Upper lobe of right lung (tissue), 1 donor: ENCODE data around the gene HERC2. TPM values are rescaled to one million over a fixed set of nuclear protein-coding genes. Genes with fewer than 3 reads are reported as not detected.
"Not testable (repeated sequence)": the region's sequence is repeated elsewhere in the genome, so short reads cannot be mapped to it uniquely, and the experiment has no call there.

Experiments
- ATAC-seq: fragments of 200-7000 bp; cut with Tn5 transposase; one replicate; pipeline ENCODE4 v1.9.1; 2020; ENCODE audit warnings: mild to moderate bottlenecking, moderate library complexity
- DNase-seq: peaks from one replicate; pipeline ENCODE4 v3.0.0-alpha.2; 2020
- H3K27ac ChIP-seq: fragments of 200-600 bp; one replicate; pipeline ENCODE4 v1.8.0; 2022
- H3K27me3 ChIP-seq: fragments of 200-600 bp; one replicate; pipeline ENCODE4 v1.8.0; 2022; ENCODE audit warnings: mild to moderate bottlenecking
- H3K36me3 ChIP-seq: fragments of 200-600 bp; one replicate; pipeline ENCODE4 v1.8.0; 2022
- H3K4me1 ChIP-seq: fragments of 200-600 bp; one replicate; pipeline ENCODE4 v1.8.0; 2022
- H3K4me3 ChIP-seq: fragments of 200-600 bp; one replicate; pipeline ENCODE4 v1.8.0; 2022; ENCODE audit warnings: mild to moderate bottlenecking
- H3K9me3 ChIP-seq: fragments of 200-600 bp; one replicate; pipeline ENCODE4 v1.8.0; 2022
- intact Hi-C: fragments of 100-400 bp; cut with DNase I; formaldehyde crosslinking; loops from one replicate; pipeline ENCODE4 v1.11.0; 2022
- long read RNA-seq: library from polyadenylated mRNA; unstranded; transcript quantifications from one replicate; pipeline ENCODE4 v2.0.0, GENCODE V29; 2021
- total RNA-seq: library from RNA; stranded (reverse); fragmentation: NEBNext Ultra II Directional; extraction: Animal tissue kit (Norgen Biotek cat#: 25700); gene quantifications from one replicate; pipeline ENCODE4 v1.2.1, GENCODE V29; 2021
- donor health status: DM: no; HTN: yes; CAD: no; lungs with severe emphysema.

HERC2 gene
- 56.9 TPM for total RNA-seq
- long read RNA-seq, partial matches to known transcripts = 37 of 46 reads
- long read RNA-seq, other reads (novel, unspliced or antisense) = 9 of 46 reads

DNA sequence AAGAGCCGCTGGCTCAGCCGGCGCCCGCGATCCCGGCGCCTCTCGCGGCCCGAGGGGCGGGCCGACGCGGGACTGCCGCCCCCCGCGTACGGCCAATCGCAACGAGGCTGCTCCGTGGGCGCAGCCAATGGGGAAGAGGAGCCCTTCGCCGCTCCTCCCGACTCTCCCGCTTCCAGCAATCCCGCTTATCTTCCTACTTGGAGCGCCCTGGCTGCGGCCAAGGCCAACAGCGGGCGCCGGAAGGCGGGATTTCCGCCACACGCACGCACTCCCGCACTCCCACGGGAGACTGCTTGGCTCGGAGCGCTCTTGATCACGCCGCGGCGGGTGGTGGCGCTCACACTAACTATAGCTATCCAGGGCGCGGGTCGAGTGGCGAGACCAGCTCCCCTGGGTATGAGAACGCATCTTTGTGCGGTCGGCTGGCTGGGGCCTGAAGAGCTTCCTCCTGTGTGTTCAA, at the start of gene HERC2:
TSS of gene HERC2 (minus strand) at position 51 of the 460 bp plus-strand sequence. CDS start 746 bp downstream, outside the sequence.
- H3K4me3 ChIP-seq = peak within 1 kb of the TSS; percentile 40
- H3K27me3 ChIP-seq, H3K27ac ChIP-seq, H3K36me3 ChIP-seq, ATAC-seq, DNase-seq, H3K9me3 ChIP-seq, H3K4me1 ChIP-seq, intact Hi-C loops: not testable (repeated sequence)

DNA sequence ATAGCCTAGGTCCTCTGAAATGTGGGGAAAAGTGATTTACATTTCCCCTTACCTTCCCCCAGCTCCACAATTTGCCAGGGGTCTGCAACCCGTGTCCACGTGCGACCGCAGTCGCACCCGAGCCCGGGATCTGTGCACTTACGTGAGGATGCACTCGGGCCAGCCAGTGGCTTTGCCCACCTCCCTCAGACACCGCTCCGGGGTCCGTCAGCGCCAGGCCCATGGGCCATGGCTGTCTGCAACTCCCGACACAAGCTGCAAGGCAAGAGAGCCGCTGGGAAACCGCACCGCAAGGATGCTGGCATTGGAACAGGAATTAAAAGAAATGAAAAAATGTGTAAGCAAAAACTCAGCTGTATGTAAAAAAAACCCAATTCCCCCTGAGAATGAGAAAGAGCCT, 43.5 kb upstream of the HERC2 start:
- H3K9me3 ChIP-seq, H3K36me3 ChIP-seq, intact Hi-C loops, H3K27ac ChIP-seq, ATAC-seq, H3K4me1 ChIP-seq, H3K27me3 ChIP-seq, H3K4me3 ChIP-seq, DNase-seq: not testable (repeated sequence)

DNA sequence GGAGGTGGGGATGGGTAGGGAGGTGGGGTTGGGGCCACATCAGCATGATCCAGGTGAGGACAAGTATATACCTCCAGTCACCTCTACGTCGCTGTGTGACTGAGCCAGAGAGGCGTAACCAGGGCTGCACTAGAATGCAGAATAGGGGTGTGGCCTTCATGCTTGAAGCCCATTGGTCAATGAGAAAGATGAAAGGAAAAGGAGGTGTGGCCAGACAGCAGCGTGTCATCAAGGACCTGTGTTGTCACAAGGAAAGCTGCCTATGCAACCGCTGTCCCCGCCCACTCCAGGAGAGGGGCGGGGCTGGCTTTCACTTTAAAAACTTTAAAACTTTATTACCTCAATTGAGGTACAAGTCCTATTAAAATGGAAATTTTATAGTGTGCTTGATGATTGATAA, 36.0 kb upstream of the HERC2 start, which contains the start of gene GOLGA6L24:
TSS of gene GOLGA6L24 (minus strand) at position 101 of the 400 bp plus-strand sequence. CDS start at position 40, 61 bp downstream.
- ATAC-seq, H3K27ac ChIP-seq, H3K9me3 ChIP-seq, H3K4me1 ChIP-seq, H3K36me3 ChIP-seq, H3K4me3 ChIP-seq, H3K27me3 ChIP-seq, DNase-seq, intact Hi-C loops: not testable (repeated sequence)

DNA sequence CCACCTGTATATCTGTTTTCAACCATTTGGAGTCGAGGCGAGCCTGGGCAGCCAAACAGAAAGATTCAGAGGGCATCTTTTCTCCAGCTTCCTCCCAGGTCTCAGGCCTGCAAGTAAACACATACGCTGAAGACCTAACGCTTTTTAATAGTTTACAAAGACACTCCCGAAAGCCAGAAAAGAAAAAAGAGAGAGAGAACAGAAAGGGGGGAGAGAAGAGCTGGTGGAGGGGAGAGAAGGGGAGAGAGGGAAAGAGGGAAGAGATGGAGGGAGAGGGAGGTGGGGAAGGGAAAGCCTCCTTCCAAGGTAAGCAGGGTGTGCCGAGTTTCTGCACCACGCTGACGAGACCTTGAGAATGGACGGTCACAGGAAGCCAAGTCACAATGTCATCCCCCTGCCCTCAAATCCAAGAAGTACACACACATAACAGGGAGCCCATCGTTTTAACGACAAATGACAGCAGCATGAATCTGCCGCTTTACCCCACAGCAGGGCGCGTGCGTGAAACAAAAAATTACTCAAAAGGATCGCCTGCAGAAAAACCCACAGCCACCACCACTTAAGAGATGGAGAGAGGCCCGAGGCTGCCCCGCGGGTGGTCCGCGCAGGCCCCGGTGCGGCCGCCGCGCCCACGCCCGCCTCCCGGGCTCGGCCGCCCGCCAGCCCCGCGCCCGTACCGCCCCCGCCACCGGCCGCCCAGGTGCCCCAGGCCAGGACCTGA, 461 bp downstream of the HERC2 start:
- H3K4me1 ChIP-seq, H3K36me3 ChIP-seq, ATAC-seq, H3K9me3 ChIP-seq, intact Hi-C loops, H3K27ac ChIP-seq, H3K27me3 ChIP-seq, DNase-seq: not testable (repeated sequence)
- H3K4me3 ChIP-seq = peak overlapping the region; percentile 40

GRCh38 chr15:28319725-28320124, 2.3 kb downstream of the HERC2 start:
- ATAC-seq, H3K27ac ChIP-seq, H3K9me3 ChIP-seq, intact Hi-C loops, H3K4me3 ChIP-seq, H3K36me3 ChIP-seq, H3K27me3 ChIP-seq, DNase-seq, H3K4me1 ChIP-seq: not testable (repeated sequence)

- ATAC-seq, H3K4me1 ChIP-seq, H3K27ac ChIP-seq, H3K9me3 ChIP-seq, intact Hi-C loops, H3K27me3 ChIP-seq, DNase-seq, H3K36me3 ChIP-seq, H3K4me3 ChIP-seq: not testable (repeated sequence)
These were observed 3.2 kb downstream of the HERC2 start for GRCh38 chr15:28318828-28319227.

DNA sequence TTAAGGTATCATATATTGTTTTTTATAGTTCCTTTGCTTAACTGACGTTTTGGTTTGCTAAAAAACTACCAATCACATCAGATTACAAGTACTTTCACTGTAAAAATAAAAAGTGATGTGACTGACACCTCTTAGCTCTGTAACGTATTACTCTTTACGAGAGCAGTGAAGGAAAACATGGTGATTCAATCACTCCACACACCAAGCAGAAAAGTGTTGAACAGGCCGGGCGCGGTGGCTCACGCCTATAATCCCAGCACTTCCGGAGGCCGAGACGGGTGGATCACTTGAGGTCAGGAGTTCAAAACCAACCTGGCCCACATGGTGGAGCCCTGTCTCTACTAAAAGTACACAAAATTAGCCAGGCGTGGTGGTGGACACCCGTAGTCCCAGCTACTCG, 3.9 kb downstream of the HERC2 start:
- H3K27ac ChIP-seq, H3K4me1 ChIP-seq, H3K4me3 ChIP-seq, H3K36me3 ChIP-seq, H3K9me3 ChIP-seq, intact Hi-C loops, DNase-seq, ATAC-seq, H3K27me3 ChIP-seq: not testable (repeated sequence)

DNA sequence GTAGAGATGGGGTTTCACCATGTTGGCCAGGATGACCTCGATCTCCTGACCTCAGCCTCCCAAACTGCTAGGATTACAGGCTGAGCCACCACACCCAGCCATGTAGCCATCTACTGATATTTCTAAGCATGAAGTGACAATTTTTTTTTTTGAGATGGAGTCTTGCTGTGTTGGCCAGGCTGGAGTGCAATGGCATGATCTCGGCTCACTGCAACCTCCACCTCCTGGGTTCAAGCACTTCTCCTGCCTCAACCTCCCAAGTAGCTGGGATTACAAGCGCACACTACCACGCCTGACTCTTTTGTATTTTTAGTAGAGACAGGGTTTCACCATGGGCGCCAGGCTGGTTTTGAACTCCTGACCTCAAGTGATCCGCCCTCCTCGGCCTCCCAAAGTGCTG, 5.0 kb downstream of the HERC2 start:
- ATAC-seq, H3K4me3 ChIP-seq, DNase-seq, H3K9me3 ChIP-seq, intact Hi-C loops, H3K27ac ChIP-seq, H3K36me3 ChIP-seq, H3K4me1 ChIP-seq, H3K27me3 ChIP-seq: not testable (repeated sequence)

DNA sequence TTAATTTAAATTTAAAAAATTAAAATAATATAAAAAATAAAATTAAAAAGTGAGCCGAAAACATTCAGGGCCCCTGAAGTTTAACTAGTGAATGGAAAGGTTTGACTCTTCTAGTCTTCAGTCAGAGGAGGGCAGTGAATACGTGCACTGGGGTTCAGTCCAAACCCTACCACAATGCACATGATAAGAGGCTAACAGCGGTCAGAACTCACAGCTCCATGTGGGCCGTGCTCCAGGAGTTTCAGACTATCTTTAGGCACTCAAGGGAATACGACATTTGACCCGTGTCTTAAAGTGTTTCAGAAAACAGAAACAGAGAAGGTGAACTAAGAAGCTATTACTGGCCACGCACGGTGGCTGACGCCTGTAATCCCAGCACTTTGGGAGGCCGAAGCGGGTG, 11.5 kb downstream of the HERC2 start:
- H3K36me3 ChIP-seq = not testable (repeated sequence)

GRCh38 chr15:28308718-28309117, 13.3 kb downstream of the HERC2 start:
- H3K27me3 ChIP-seq, H3K4me3 ChIP-seq, H3K27ac ChIP-seq, H3K36me3 ChIP-seq, ATAC-seq, H3K4me1 ChIP-seq, intact Hi-C loops, H3K9me3 ChIP-seq, DNase-seq: not testable (repeated sequence)

More for the DNA sequence above, 11.5 kb downstream of the HERC2 start:
- H3K27me3 ChIP-seq, H3K4me3 ChIP-seq, H3K4me1 ChIP-seq, DNase-seq, ATAC-seq, intact Hi-C loops, H3K27ac ChIP-seq, H3K9me3 ChIP-seq: not testable (repeated sequence)

GRCh38 chr15:28305700-28306099, 16.3 kb downstream of the HERC2 start:
- H3K36me3 ChIP-seq, intact Hi-C loops, H3K27ac ChIP-seq, ATAC-seq, H3K4me3 ChIP-seq, H3K27me3 ChIP-seq, DNase-seq, H3K9me3 ChIP-seq, H3K4me1 ChIP-seq: not testable (repeated sequence)

GRCh38 chr15:28297434-28297833, 24.5 kb downstream of the HERC2 start:
- DNase-seq, H3K9me3 ChIP-seq, intact Hi-C loops, H3K36me3 ChIP-seq, H3K27ac ChIP-seq, H3K4me3 ChIP-seq, H3K4me1 ChIP-seq, H3K27me3 ChIP-seq, ATAC-seq: not testable (repeated sequence)

GRCh38 chr15:28296814-28297213, 25.2 kb downstream of the HERC2 start:
- H3K36me3 ChIP-seq, H3K27ac ChIP-seq, H3K4me3 ChIP-seq, DNase-seq, H3K4me1 ChIP-seq, intact Hi-C loops, ATAC-seq, H3K9me3 ChIP-seq, H3K27me3 ChIP-seq: not testable (repeated sequence)

- H3K4me3 ChIP-seq, intact Hi-C loops, H3K27me3 ChIP-seq, DNase-seq, H3K27ac ChIP-seq, H3K4me1 ChIP-seq, H3K9me3 ChIP-seq, ATAC-seq: not testable (repeated sequence)
- H3K36me3 ChIP-seq = peaks cover 20% of the 10 kb centered on the region
These were observed 26.9 kb downstream of the HERC2 start for GRCh38 chr15:28295009-28295563.
